RKO (cell line): ENCODE measurements around the gene SOHLH2.

ENCODE experiments used
- DNase-seq: peaks from one replicate; pipeline ENCODE4 v3.0.0-alpha.2; 2016; ENCODE audit warnings: low spot score

Gene SOHLH2, protein sequence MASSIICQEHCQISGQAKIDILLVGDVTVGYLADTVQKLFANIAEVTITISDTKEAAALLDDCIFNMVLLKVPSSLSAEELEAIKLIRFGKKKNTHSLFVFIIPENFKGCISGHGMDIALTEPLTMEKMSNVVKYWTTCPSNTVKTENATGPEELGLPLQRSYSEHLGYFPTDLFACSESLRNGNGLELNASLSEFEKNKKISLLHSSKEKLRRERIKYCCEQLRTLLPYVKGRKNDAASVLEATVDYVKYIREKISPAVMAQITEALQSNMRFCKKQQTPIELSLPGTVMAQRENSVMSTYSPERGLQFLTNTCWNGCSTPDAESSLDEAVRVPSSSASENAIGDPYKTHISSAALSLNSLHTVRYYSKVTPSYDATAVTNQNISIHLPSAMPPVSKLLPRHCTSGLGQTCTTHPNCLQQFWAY

DNA sequence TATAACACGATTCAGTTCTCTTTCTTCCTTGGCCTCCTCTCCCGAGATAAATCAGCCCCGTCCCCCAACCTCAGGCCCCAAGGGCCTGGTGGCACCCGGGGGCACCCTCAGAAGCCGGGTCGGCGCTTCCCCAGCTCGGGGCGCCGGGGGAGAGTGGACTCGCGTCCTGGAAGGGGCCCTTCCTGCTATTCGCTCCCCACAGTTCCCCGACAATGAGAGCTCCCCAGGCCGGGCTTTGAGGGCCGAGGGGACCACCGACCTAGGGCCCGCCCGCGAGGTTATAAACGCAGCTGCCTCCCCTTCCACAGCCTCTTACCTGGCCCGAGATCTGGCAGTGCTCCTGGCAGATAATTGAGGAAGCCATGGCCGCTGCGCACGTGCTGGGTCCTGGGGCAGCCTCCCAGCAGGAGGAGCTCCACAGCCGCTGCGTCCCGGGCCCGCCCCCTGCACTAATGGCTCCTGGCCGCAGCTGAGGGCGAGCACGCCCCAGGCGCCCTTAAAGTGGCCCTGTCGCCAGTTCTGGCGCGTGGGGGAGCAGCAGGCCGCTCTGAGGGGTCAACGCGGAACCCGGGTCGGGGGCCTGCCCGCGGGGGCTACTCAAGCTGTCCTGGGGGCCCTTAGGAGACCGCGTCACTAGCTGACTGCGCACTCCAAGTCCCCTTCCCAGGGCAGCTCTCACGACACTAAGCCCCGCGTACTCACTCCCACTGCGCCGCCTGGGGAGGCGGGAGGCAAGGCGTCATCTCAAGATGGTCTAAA is at the start of gene SOHLH2:
TSS of gene SOHLH2 (minus strand) at position 394 of the 759 bp plus-strand sequence. CDS start at position 364, 30 bp downstream.
- no peak for DNase-seq

DNA sequence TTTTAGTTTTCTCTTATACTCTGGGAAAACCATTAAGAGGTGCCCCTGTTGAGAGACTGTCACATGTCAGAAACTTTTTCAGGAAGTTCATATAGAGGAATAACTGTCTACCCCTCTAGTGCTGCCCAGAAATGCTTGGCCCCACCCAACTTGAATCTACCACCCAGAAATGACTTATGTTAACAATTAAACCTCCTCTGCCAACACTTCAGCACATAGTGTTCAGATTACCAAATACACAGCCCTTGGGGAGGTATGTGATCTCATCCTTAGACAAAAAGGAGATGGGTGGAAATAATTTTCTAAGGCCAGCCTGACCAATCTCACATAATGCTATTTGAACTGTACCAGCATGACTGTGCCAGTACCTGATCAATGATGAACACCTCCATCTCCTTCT is 47.6 kb upstream of the SOHLH2 start:
- DNase-seq = no peak

DNA sequence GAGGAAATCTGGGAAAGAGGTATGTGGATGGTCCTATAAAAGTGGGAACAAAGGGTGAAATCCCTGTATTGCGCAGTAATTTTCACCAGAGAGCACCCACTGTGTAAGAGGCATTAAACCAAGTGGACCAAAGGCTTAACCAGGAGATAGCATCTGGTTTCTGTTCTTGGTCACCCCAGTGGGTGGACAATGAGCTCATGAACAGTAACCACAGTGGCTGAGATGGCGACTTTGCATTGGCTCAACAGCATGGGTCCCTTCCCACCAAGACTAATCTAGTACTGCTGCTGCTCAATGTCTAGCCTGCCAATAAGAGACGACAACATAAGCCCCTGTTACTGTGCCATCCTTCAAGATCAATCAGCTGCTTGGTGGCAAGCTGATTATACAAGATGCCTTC is 46.7 kb upstream of the SOHLH2 start:
- DNase-seq = no peak

DNA sequence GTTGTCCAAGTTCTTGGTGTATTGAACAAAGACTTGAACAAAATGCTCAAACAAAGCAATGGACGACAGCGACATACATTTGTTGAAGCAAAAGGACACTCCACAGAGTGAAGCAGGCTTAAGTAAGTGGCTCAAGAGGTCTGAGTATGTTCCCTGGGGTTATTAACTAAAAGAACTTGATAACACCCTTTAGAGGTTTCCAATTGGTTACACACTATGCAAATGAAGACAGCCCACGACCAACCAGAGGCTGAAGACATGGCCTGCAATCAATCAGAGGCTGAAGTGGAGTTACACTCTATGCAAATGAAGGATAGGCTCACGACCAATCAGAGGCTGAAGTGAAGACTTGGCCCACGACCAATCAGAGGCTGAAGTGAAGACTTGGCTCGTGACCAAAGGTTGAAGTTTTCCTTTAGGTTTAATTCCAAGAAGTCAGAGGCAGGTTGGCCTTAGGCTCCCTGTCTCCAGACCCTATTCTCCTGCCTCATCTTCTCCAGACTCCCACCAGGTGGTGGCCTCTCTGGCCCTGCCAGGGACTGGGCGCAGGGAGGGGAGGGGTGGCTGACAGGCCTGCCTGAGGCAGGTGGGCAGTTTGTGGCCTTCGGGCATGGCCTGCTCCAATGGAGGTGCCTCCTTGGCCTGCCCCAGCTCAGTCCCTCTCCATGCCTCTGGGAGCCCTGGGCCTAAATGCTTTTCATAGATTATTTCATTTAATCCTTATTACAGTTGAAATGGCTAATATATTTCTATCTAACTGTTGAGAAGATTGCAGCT is 45.2 kb upstream of the SOHLH2 start:
- no peak for DNase-seq

DNA sequence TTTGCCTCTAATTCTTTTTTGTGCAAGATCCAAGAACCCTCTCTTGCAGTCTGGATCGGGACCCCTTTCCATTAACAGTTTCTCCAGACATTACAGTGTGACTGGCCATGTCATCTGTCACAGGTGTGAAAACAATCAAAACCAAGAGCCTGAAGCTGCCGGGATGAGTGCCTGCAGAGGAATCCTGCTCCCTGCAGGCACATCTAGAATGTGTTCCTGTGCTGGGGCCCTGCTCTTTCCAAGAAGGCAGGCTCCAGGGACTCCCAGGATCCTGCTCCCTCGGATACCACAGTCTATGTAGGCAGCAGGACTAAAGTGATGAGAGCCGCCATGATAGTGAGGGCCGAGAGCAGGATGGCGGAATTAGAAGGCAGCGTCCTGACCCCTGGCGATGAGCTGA is 44.5 kb upstream of the SOHLH2 start:
- DNase-seq = no peak

DNA sequence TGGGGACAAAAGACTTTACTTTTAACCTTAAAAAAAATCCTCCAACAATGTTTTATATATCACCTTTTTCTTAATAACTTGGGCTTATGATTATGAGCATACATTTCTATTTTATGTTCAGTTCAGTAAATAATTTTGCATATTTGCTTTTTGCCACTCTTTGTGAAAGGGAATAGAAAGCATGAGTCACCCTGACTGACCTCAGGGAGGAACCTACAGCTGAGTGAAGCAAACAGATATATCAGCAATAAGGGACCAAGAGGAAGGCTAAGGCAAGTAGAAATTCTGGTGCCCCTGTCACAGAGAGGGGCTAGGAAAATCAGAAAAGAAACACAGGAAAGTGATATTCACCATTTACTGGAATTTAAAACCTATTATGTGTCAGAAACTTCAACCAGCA is 37.2 kb upstream of the SOHLH2 start:
- no peak for DNase-seq

DNA sequence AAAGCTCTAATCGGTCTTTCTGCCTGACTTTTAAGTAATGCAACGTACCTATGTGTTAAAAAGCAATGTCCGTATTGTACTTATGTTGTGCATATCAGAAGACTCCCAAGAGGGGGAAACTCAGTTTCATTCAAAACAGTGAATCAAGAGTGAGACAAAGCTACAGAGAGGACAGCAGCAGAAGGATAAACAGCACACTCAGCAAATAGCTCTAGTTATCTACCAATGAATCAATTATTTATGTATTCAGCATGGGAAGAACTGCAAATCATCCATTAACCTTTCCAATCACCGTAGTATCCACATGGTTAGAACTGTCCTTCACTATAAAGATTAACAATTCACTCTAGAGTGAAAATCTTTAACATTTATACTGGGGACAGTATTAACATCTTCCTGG is 36.7 kb upstream of the SOHLH2 start:
- DNase-seq = no peak

DNA sequence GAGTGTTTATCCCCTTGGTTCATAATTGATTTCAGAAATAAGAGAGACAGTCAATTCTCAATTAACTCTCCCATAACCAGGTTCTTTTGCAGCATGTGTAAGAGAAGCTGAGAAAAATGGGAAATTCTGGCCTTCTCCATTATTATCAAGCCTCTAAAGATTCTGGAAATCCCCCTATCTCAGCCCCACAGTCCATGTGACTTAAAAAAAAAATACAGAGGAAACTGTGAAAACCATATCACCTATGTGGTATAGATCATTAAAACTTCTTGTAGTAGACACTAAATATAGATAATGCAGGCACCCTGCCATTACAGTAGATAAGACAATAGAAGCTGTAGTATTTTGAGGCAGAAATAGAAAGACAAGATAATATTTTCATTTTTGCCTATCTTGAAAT is 34.3 kb upstream of the SOHLH2 start:
- DNase-seq = no peak

DNA sequence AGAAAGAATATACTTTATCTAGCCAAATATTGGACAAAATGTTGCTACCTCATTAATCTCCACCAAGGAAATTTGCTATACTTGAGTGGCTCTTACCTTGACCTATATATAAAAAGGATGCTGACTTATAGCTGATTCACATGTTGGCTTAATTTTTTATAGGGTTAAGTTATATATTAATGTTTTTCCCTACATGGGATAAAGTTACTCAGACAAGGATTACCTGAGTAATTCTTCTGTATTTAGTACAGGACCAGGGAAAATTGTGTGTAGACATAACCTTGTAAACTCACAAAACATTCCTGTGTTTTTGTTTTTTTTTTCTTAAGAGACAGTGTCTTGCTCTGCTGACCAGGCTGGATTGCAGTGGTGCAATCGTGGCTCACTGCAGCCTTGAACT is 30.6 kb upstream of the SOHLH2 start:
- no peak for DNase-seq

DNA sequence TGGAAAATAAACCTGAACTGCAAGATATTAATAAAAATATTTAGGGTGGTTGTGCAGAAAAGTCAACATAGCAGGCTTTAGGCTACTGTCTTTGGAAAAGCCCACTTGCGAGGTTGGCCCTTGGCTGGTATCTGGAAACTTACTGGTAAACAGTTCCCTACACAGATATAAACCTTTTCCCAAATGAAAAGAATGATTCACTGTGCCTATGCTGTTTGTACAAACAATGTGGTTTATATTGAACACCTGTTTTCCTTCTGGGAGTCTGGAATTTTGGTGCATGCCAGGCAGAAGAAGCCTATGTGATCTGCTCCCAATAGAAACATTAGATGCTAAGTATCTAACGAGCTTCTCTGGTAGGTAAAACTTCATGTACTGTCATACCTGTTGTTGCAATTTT is 29.7 kb upstream of the SOHLH2 start:
- no peak for DNase-seq

DNA sequence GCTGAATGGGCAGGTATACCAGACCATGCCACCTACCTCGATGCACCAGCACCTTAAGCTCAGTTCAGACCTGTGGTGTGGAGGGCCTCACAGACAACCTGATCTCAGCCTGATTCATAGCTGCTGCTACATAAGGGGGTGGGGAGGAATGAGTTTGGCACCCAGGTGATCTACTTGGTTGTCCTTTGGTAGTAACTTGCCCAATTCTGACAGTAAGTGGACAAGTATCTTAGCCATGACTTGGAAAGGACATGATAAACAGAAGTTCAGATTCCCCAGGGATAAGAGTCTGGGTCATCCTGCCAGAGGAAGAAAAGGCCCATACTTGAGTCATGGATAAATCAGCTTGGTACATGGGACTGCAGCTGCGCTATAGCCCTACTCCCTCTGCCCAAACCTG is 28.4 kb upstream of the SOHLH2 start:
- DNase-seq = no peak

DNA sequence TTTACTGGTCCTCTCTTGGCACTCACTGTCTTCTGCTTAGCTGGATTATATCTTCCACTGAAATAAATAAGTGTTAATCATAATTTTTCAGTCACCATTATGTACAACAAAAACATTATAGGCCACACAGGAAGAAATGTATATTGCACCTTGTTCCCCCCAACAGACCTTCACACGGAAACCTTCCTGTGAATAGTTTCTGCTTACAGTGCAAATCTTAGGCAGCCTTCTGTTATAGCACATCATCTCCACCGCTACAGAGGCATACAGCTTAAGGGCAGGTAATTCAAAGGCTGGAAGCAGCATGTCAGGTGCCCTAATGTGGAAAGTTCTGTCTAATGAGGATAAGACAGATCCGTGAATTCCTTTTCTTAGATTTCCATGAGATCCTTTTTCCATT is 16.9 kb upstream of the SOHLH2 start:
- no peak for DNase-seq

DNA sequence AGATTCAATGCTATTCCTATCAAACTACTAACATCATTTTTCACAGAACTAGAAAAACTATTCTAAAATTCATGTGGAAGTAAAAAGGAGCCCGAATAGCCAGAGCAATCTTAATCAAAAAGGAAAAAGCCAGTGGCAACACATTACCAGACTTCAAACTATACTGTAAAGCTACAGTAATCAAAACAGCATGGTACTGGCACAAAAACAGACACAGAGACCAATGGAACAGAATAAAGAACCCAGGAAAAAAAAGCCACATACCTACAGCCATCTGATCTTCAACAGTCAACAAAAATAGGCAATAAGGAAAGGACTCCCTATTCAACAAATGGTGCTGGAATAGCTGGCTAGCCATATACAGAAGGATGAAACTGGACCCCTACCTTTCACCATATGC is 10.4 kb upstream of the SOHLH2 start:
- no peak for DNase-seq

DNA sequence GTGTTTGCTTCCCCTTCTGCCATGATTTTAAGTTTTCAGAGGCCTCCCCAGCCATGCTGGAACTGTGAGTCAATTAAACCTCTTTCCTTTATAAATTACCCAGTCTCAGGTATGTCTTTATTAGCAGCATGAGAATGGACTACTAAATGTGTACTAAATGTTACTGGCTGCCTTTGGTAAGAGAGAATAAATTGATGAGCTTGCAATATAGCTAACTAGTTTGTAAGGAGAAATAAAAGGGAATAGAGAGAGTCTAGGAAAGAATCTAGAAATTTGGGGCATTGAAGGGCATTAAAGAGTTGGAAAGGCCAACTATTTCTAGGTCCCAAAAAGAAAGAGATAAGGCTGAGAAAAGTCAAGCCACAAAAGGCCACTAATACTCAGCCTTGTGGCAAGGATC is 5.5 kb upstream of the SOHLH2 start:
- DNase-seq = no peak

DNA sequence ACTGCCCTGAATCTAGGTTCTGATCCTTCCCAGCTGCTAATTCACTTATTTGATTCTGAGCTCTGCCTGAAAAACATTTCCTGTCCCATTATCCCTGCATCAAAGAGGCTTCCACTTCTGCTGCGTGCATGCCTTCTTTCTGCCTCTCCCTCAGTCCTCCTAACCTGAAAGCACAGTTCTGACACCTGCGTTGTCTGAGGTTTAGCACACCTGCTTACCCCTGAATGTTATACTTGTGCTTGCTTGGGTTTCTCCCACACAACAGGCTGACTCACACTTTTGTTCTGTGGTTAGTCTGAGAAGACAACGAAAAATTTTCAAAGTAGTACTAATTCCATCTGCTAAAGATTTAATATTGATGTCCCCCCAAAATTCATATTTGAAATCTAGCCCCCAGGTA is 3.1 kb upstream of the SOHLH2 start:
- DNase-seq = no peak

DNA sequence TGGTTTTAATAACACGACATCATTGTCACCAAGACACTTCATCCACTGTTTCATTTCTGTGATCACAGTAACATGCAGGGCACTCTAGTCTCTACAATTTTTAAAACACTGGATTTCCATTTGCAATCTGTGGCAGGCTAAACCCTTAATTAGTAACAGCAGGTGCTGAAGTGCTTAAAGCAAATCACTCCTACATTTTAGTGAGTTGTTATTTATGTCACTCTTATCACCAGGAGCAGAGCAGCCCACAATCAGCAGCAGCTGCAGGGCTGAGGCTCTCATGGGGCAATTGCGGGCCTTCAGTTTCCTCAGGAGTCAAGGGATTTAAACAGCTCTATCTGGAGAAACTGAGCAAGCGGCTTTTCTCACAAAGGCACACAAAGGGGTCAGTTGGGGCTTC is 1.6 kb downstream of the SOHLH2 start:
- DNase-seq = no peak

DNA sequence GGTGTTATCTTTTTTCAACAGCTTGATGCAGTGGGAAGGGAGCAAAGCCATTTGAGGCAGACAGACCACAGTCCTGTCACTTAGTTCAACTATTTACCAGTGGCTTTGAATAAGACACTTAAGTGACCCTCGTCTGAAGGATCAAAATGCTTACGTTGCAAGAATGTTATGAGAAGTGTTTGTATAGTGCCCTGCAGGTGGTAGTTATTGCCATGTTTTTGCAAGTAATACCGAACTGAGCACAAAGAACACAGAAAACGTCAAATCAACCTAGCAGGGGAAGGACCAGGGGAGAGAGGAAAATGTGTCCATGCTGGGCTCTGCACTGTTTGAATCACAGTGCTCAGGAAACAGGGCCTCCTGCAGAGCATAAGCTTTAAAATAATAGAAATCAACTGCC is 2.8 kb downstream of the SOHLH2 start:
- no peak for DNase-seq

DNA sequence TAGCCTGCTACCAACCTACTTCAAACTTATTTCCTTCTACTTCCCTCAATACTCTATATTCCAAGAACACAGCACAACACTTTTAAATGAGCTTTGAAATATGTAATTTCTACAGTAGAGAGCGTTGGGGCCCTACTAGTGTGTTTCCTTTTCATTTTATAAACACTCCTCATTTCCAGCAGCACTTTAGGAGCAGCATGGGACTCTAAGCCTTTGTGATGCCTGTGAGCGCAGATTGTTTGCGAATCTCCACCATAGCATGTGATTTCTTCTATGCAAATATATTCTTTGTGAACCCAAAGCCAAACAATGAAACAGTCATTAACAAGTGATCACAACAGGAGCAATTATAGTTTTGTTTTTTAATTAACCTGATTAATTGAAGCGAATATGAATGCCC is 3.6 kb downstream of the SOHLH2 start:
- DNase-seq = no peak

DNA sequence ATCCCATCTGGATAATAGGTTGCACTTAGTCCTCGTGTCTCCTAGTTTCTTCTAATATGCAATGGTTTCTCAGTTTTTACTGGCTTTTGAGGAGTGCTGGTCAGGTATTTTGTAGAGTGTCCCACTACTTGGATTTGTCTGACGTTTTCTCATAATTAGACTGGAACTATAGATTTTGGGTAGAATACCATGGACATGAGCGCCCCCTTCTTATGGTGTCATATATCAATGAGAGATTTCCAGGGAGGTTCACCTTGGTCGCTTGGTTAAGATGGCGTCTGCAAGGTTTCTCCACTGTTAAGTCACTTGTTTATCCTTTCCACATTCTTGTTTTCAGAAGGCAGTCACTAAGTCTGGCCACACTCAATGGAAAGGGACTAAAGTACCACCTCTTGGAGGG is 6.7 kb downstream of the SOHLH2 start:
- DNase-seq = no peak

DNA sequence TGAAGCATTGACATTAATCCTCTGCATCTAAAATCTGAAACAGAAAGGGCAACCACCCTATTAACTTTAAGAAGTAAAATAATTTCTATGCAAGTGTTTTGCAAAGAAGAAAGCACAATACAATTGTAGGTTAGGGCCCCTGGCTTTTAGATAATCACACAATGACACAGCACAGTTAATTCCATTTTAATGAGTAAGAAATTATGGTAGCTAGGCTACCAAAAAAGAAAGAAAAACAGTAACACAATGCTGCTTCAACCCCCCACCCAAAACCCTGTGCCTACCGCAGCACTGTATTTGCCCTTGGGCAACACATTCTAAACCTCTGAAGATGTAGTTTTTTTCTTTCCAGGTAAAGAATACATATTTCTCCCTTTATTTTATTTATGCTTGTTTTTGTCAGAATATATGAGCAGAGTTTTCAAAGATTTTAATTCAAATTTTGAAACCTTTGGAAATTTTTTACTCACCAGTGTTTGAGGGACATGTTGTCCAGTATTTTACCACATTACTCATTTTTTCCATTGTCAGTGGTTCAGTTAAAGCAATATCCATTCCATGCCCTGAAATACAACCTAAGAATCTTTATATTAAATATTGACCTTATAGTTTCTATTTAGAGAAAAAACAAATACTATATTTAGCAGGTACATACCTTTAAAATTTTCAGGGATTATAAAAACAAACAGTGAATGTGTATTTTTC is 21.1 kb downstream of the SOHLH2 start:
- no peak for DNase-seq

DNA sequence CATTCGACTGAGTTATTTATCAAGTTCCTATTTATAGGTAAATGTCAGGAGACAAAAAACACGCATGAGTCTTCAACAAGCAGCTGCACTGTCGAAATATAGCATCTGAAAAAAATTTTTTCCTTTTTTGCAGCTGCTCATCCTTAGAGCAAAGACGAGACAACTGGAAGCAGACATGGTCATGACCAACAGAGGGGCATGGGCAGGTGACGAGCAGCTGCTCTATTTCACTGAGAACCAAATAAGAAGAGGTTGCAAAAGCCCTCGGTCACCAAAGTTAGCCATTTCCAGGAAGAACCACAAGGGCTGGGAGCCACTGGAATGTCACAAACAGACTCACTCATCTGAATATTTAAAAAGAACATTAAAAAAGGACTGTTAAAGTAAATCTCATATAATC is 22.2 kb downstream of the SOHLH2 start:
- no peak for DNase-seq

DNA sequence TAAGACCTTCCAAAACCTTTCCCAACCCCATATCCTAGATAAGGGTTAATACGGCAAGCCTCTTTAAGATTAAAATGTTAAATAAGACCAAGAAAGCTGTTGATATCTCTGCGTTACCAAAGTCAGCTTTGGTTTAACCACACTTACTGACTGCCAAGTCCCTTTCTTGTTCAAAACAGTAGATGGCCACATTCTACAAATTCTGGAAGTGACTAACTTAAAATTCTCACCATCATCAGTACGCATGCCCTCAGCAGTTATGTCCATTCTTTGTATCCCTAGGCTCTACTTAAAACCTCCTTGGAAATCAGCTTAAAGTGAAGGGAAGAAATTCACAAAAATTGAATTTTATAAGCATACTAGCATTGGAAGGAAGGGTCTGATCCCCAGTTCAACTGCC is 23.6 kb downstream of the SOHLH2 start:
- DNase-seq = no peak
